ENCODE data around the gene PNLIPRP2.

PNLIPRP2 gene

GRCh38 chr10:116688741-116689495 lies 68.2 kb downstream of the PNLIPRP2 start:
- DNase-seq (ENCODE audit: low read depth in 1 of 2, low spot score in 1 of 2) = no peak
- H3K27me3 ChIP-seq (ENCODE audit: insufficient read depth, poor library complexity, severe bottlenecking) = no peaks in the 10 kb centered on the region
- H3K27ac ChIP-seq (replicated peaks) = no peak overlapping the region
- TF ChIP-seq GABPA (IDR thresholded peaks at IDR 0.05; ENCODE audit: low read depth) (no peak), REST (IDR thresholded peaks at IDR 0.05; ENCODE audit: insufficient replicate concordance, low read depth) (no peak), POLR2AphosphoS5 (IDR thresholded peaks at IDR 0.05; ENCODE audit: low read depth) (no peak), SPI1 (IDR thresholded peaks at IDR 0.05; ENCODE audit: borderline replicate concordance, low read depth) (no peak), CTCF (IDR thresholded peaks at IDR 0.05; ENCODE audit: insufficient read depth, low read length) (no peak)
- no peak overlapping the region for H3K4me3 ChIP-seq (replicated peaks; ENCODE audit: insufficient read depth, low read length)

- Histone ChIP-seq H3K4me3 (replicated peaks; ENCODE audit: insufficient read depth, low read length) (no peak overlapping the region), H3K27ac (replicated peaks) (no peak overlapping the region), H3K27me3 (ENCODE audit: insufficient read depth, poor library complexity, severe bottlenecking) (no peaks in the 10 kb centered on the region)
- DNase-seq (ENCODE audit: low read depth in 1 of 2, low spot score in 1 of 2) = no peak
- TF ChIP-seq CTCF (IDR thresholded peaks at IDR 0.05; ENCODE audit: insufficient read depth, low read length) (no peak), GABPA (IDR thresholded peaks at IDR 0.05; ENCODE audit: low read depth) (no peak), SPI1 (IDR thresholded peaks at IDR 0.05; ENCODE audit: borderline replicate concordance, low read depth) (no peak), REST (IDR thresholded peaks at IDR 0.05; ENCODE audit: insufficient replicate concordance, low read depth) (no peak), POLR2AphosphoS5 (IDR thresholded peaks at IDR 0.05; ENCODE audit: low read depth) (no peak)
Observed at GRCh38 chr10:116689744-116690143, 69.0 kb downstream of the PNLIPRP2 start.

- Histone ChIP-seq H3K27ac (replicated peaks) (no peak overlapping the region), H3K27me3 (ENCODE audit: insufficient read depth, poor library complexity, severe bottlenecking) (no peaks in the 10 kb centered on the region), H3K4me3 (replicated peaks; ENCODE audit: insufficient read depth, low read length) (no peak overlapping the region)
- no peak for DNase-seq (ENCODE audit: low read depth in 1 of 2, low spot score in 1 of 2)
- no peak for TF ChIP-seq REST (IDR thresholded peaks at IDR 0.05; ENCODE audit: insufficient replicate concordance, low read depth)
- no peak for TF ChIP-seq GABPA (IDR thresholded peaks at IDR 0.05; ENCODE audit: low read depth)
- TF ChIP-seq CTCF (IDR thresholded peaks at IDR 0.05; ENCODE audit: insufficient read depth, low read length) = no peak
- no peak for TF ChIP-seq SPI1 (IDR thresholded peaks at IDR 0.05; ENCODE audit: borderline replicate concordance, low read depth)
- TF ChIP-seq POLR2AphosphoS5 (IDR thresholded peaks at IDR 0.05; ENCODE audit: low read depth) = no peak
Observed at GRCh38 chr10:116690356-116691322, 69.9 kb downstream of the PNLIPRP2 start.

Data from HL-60 (cell line).